Heart right ventricle (tissue), 16 donors: ENCODE measurements around the gene PRPF6. TPM values are rescaled to one million over a fixed set of nuclear protein-coding genes. Genes with fewer than 3 reads are reported as not detected.
A peak's percentile ranks its signal among the peaks of the same experiment; 100 is the strongest.

ENCODE experiments used
- ATAC-seq, 8 donors: fragments of 200-7000 bp; cut with Tn5 transposase; one replicate each; pipeline ENCODE4 v1.9.1; 2020; ENCODE audit warnings: mild to moderate bottlenecking in 8 of 8, moderate library complexity in 8 of 8, moderate number of reproducible peaks in 1 of 8
- DNase-seq, 2 donors: peaks; one replicate each; pipeline ENCODE4 v3.0.0-alpha.2; 2020
- H3K27ac ChIP-seq, 10 donors: fragments of 200-600 bp; sonication (generic) in 2 of 10; one replicate each; pipeline versions ENCODE4 v1.5.0 to v1.8.0; 2020 to 2022; ENCODE audit warnings: mild to moderate bottlenecking in 3 of 10
- H3K27me3 ChIP-seq, 7 donors: fragments of 200-600 bp; one replicate each; pipeline ENCODE4 v1.8.0; 2021 to 2022; ENCODE audit warnings: mild to moderate bottlenecking in 2 of 7
- H3K36me3 ChIP-seq, 9 donors: fragments of 200-600 bp; sonication (generic) in 1 of 9; one replicate each; pipeline versions ENCODE4 v1.5.0 to v1.8.0; 2020 to 2022; ENCODE audit warnings: mild to moderate bottlenecking in 2 of 9
- H3K4me1 ChIP-seq, 9 donors: fragments of 200-600 bp; sonication (generic) in 1 of 9; one replicate each; pipeline versions ENCODE4 v1.5.0 to v1.8.0; 2020 to 2022; ENCODE audit warnings: mild to moderate bottlenecking in 4 of 9
- H3K4me3 ChIP-seq, 10 donors: fragments of 200-600 bp; sonication (generic) in 2 of 10; one replicate each; pipeline versions ENCODE4 v1.5.0 to v1.8.0; 2020 to 2022; ENCODE audit warnings: mild to moderate bottlenecking in 7 of 10, moderate library complexity in 2 of 10
- H3K9me3 ChIP-seq, 11 donors: fragments of 200-600 bp in 10 of 11; sonication (generic) in 2 of 11; one replicate each; pipeline versions ENCODE4 v1.5.0 to v1.8.0; 2013 to 2022; ENCODE audit warnings: mild to moderate bottlenecking in 2 of 11, control low read depth in 1 of 11, moderate library complexity in 1 of 11
- WGBS, 2 donors: extraction: QIAGEN DNeasy Blood & Tissue Kit; methylation state at CpG; one replicate each; pipeline ENCODE4 v1.1.7; 2013; ENCODE audit warnings: inconsistent platforms in 1 of 2; 5-methylcytosine and 5-hydroxymethylcytosine counted together
- intact Hi-C, 10 donors: fragments of 100-400 bp; cut with DNase I; formaldehyde crosslinking; loops; one replicate each; pipeline versions ENCODE4 v1.11.1 to v1.14.2; 2022
- polyA plus RNA-seq, 2 donors: library from polyadenylated mRNA; stranded (reverse); fragments of 200-250 nt; gene quantifications; one replicate each; pipeline ENCODE4 v1.2.3, GENCODE V29; 2013
- total RNA-seq, 10 donors: library from RNA; stranded (reverse); fragmentation: NEBNext Ultra II Directional in 3 of 10; extraction: Animal tissue kit (Norgen Biotek cat#: 25700) in 3 of 10; gene quantifications; one replicate each; pipeline versions ENCODE4 v1.2.1 to v1.2.4, GENCODE V29; 2021 to 2023
- TF ChIP-seq, protein P1 (sequence below), 9 donors: fragments of 200-600 bp; sonication (generic) in 2 of 9; IDR thresholded peaks; one replicate each; pipeline versions ENCODE4 v1.5.0 to v1.8.0; 2021 to 2022; ENCODE audit warnings: antibody characterized with exemption in 9 of 9, mild to moderate bottlenecking in 5 of 9, moderate library complexity in 1 of 9
- donor health status: Arrhythmogenic right ventricular cardiomyopathy.
- donor health status: ischemic (EF 13 %, LVEDD 7.1; RV severe dilation, severe dysfunction).
- donor health status: healthy with polysubstance abuse.
- donor health status: DM: no; HTN: yes; CAD: no.
- donor health status: DM: no; HTN: no; CAD: no.
- donor health status: ischemic (EF 25% LVEDD 6.9; RV normal size, moderate dysfunction).
- donor health status: ischemic (EF 25% LVEDD 5.7; RV mildly dilated, moderate dysfunction).
- donor health status: healthy.
- donor health status: DM: yes; HTN: yes; CAD: no.
- donor health status: Ischemic cardiomyopathy.
- donor health status: ischemic (EF 35%, LVEDD 5.7; RV mildly dilated, moderate dysfunction).
- donor health status: nonischemic (EF 11% LVEDD 7.7; RV severe dilation, severe dysfunction).
- donor health status: DM: yes; HTN: yes; CAD: no.
- donor health status: PGD.
- donor health status: ischemic (EF 29% LVEDD 5.4; RV normal size, mild dysfunction).
- donor health status: nonischemic (EF 23%, LVEDD 6.1; RV moderate dilation, normal function).

The PRPF6 gene
- total and polyA plus RNA-seq, 12 donors: 27.8 to 53.6 (median 48.1) TPM

DNA sequence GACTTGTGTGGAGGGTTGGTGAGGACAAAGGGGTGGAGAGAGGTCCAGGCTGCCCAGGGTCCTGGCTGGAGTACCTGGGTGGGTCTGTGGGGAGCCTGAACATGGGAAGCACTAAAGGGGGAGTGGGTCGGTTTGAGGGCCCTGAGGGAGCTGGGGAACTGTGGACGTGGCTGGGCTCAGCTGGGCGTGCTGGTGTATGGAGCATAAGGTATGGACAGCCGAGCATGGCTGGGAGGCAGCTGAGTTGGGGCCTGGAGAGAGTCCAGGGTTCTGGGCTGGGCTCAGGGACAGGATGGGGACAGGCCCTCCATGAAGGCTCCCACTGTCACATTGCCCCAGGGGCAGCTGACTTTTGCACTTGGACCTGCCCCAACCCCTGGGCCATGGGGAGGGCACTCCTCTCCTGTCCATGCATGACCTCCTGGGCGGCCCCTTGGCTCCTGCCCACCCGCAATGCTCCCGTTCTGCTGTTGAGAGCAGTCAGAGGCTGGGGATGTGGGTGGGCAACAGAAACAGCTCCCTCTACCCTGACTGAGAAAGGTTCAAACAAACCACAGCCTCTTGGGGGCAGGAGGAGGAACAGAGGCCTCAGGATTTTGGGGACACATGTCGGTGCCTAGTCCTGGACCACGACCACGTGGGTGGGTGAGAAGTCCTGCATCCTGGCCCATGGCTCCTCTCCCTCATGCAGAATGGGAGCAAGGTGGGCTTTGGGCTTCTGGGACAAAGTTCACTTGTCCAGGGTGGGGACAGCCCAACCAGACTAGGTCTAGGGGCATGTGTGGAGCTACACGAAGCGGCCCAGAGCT is 59.5 kb downstream of the PRPF6 start:
- TF ChIP-seq, protein P1, sequence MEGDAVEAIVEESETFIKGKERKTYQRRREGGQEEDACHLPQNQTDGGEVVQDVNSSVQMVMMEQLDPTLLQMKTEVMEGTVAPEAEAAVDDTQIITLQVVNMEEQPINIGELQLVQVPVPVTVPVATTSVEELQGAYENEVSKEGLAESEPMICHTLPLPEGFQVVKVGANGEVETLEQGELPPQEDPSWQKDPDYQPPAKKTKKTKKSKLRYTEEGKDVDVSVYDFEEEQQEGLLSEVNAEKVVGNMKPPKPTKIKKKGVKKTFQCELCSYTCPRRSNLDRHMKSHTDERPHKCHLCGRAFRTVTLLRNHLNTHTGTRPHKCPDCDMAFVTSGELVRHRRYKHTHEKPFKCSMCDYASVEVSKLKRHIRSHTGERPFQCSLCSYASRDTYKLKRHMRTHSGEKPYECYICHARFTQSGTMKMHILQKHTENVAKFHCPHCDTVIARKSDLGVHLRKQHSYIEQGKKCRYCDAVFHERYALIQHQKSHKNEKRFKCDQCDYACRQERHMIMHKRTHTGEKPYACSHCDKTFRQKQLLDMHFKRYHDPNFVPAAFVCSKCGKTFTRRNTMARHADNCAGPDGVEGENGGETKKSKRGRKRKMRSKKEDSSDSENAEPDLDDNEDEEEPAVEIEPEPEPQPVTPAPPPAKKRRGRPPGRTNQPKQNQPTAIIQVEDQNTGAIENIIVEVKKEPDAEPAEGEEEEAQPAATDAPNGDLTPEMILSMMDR (IDR thresholded peaks at IDR 0.05): no peak
- Histone ChIP-seq H3K4me3 (peak overlapping the region in 3 of 10 donors; percentile 58 to 63 (median 58)), H3K27me3 (peaks cover 3 to 94% (median 62%) of the 10 kb centered on the region in 7 donors), H3K27ac (peak overlapping the region in 9 of 10 donors; percentile 33 to 96 (median 85)), H3K9me3 (no peaks in the 10 kb centered on the region), H3K4me1 (peaks cover 17 to 64% (median 54%) of the 10 kb centered on the region in 9 donors), H3K36me3 (peaks cover 0 to 3% (median 0%) of the 10 kb centered on the region in 9 donors)
- 63 to 65% methylated on average over 12 of the region's 12 CpGs for WGBS, 2 donors
- intact Hi-C loops: loop anchor here in 1 of 10 donors (2.0 kb wide), 1 partner anchor 16 kb away; no protein-coding TSS in a partner anchor
- ATAC-seq (no peak), DNase-seq (no peak)

GRCh38 chr20:64041040-64041780 is 60.3 kb downstream of the PRPF6 start:
- H3K9me3 ChIP-seq: no peaks in the 10 kb centered on the region
- peak overlapping the region; percentile 79 to 96 (median 86) for H3K27ac ChIP-seq
- peaks cover 3 to 95% (median 67%) of the 10 kb centered on the region in 7 donors for H3K27me3 ChIP-seq
- H3K36me3 ChIP-seq: no peaks in the 10 kb centered on the region
- H3K4me1 ChIP-seq: peaks cover 17 to 64% (median 54%) of the 10 kb centered on the region in 9 donors
- ATAC-seq: no peak
- intact Hi-C loops: loop anchor here in 1 of 10 donors (2.0 kb wide), 1 partner anchor 16 kb away; no protein-coding TSS in a partner anchor
- WGBS, 2 donors: 45 to 52% methylated on average over 15 of the region's 15 CpGs
- H3K4me3 ChIP-seq: peak overlapping the region in 9 of 10 donors; percentile 39 to 60 (median 50)
- TF ChIP-seq, protein P1 (IDR thresholded peaks at IDR 0.05): no peak
- DNase-seq: no peak

GRCh38 chr20:64041781-64042053 is 60.8 kb downstream of the PRPF6 start:
- intact Hi-C loops: loop anchor here in 1 of 10 donors (2.0 kb wide), 1 partner anchor 15 kb away; no protein-coding TSS in a partner anchor
- H3K4me3 ChIP-seq: peak overlapping the region; percentile 7 to 60 (median 50)
- H3K27ac ChIP-seq: peak overlapping the region; percentile 79 to 96 (median 86)
- no peaks in the 10 kb centered on the region for H3K9me3 ChIP-seq
- H3K4me1 ChIP-seq: peaks cover 17 to 64% (median 52%) of the 10 kb centered on the region in 9 donors
- WGBS, 2 donors: 8 to 11% methylated on average over 11 of the region's 11 CpGs
- peaks cover 3 to 95% (median 70%) of the 10 kb centered on the region in 7 donors for H3K27me3 ChIP-seq
- TF ChIP-seq, protein P1 (IDR thresholded peaks at IDR 0.05): no peak
- peaks cover 0 to 5% (median 0%) of the 10 kb centered on the region in 9 donors for H3K36me3 ChIP-seq
- DNase-seq (no peak), ATAC-seq (no peak)

DNA sequence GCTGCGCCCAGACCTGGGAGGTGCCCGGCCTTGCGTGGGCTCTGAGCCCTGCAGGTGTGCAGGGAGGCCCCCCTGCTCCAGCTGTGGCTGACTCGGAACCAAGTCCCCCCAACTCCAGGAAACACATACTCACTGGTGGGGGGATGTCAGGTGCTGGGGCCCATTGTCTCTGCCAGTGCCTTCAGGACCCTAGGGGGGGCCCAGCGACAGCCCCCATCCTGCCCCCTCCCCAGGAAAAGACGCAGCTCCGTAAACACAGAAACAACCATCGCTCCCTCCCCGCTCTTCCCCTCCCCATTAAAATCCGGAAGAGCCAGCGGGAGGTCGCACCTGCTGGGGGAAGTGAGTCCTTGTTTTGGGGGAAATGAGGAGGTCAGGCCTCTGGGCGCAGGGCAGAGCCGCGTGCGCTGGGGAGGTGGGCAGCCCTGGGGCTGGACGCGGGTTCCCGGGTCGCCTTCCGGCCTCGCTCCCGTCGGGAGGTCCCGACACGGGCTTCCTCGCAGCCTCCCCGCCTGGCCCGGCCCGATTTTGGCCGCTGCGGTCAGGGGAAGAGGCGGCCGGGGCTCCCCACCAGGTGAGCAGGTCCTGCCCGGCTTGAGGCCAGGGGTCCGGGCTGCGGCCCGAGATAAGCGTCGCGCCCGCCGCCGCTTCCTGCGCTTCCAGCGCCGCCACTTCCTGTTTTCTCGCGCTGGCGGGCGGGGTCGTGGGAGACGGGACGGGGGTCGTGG is 61.3 kb downstream of the PRPF6 start:
- H3K9me3 ChIP-seq: no peaks in the 10 kb centered on the region
- peak overlapping the region; percentile 7 to 60 (median 50) for H3K4me3 ChIP-seq
- peaks cover 0 to 10% (median 0%) of the 10 kb centered on the region in 9 donors for H3K36me3 ChIP-seq
- no peak for DNase-seq
- TF ChIP-seq, protein P1 (IDR thresholded peaks at IDR 0.05): no peak
- H3K4me1 ChIP-seq: peaks cover 17 to 64% (median 50%) of the 10 kb centered on the region in 9 donors
- intact Hi-C loops: no loop called here
- H3K27me3 ChIP-seq: peaks cover 3 to 95% (median 68%) of the 10 kb centered on the region in 7 donors
- H3K27ac ChIP-seq: peak overlapping the region; percentile 79 to 96 (median 86)
- ATAC-seq: no peak
- 1 to 2% methylated on average over 49 to 55 of the region's 55 CpGs for WGBS, 2 donors
